Breast epithelium (tissue), 4 donors: Measurements from ENCODE around the gene SLC25A19. TPM values are rescaled to one million over a fixed set of nuclear protein-coding genes. Genes with fewer than 3 reads are reported as not detected.

Experiments used
- DNase-seq, 2 donors: peaks; one replicate each; pipeline ENCODE4 v3.0.0-alpha.2; 2019; ENCODE audit warnings: low spot score in 2 of 2
- H3K27ac ChIP-seq, 2 donors: fragments of 200-600 bp; sonication (generic) in 1 of 2; one replicate each; pipeline ENCODE4 v1.5.1; 2016 to 2019; ENCODE audit warnings: mild to moderate bottlenecking in 1 of 2
- H3K27me3 ChIP-seq, 2 donors: fragments of 200-600 bp; sonication (generic) in 1 of 2; one replicate each; pipeline versions ENCODE4 v1.5.1 to v1.6.0; 2017 to 2019; ENCODE audit warnings: control low read depth in 1 of 2, mild to moderate bottlenecking in 1 of 2
- H3K36me3 ChIP-seq: fragments of 200-600 bp; one replicate; pipeline ENCODE4 v1.5.1; 2019
- H3K4me1 ChIP-seq, 2 donors: fragments of 200-600 bp; sonication (generic); one replicate each; pipeline ENCODE4 v1.5.1; 2016 to 2019; ENCODE audit warnings: control low read depth in 1 of 2
- H3K4me3 ChIP-seq, 3 donors: fragments of 200-600 bp; sonication (generic); 1 replicate in 2 of 3; 2 replicates in 1 of 3; pipeline ENCODE4 v1.5.1; 2016 to 2019; ENCODE audit warnings: mild to moderate bottlenecking in 3 of 3, moderate library complexity in 2 of 3
- H3K9me3 ChIP-seq, 2 donors: fragments of 200-600 bp; sonication (generic) in 1 of 2; one replicate each; pipeline ENCODE4 v1.5.1; 2016 to 2019; ENCODE audit warnings: control low read depth in 1 of 2
- POLR2A ChIP-seq: fragments of 450-650 bp; IDR thresholded peaks from one replicate; pipeline ENCODE4 v1.6.1; 2016; ENCODE audit warnings: antibody characterized with exemption, mild to moderate bottlenecking, moderate library complexity
- POLR2AphosphoS5 ChIP-seq, 3 donors: sonication (generic); formaldehyde crosslinking; IDR thresholded peaks; one replicate each; pipeline ENCODE4 v1.6.1; 2017; ENCODE audit warnings: antibody characterized with exemption in 3 of 3
- intact Hi-C: fragments of 100-400 bp; cut with DNase I; formaldehyde crosslinking; loops from one replicate; pipeline ENCODE4 v1.15.1; 2023; ENCODE audit warnings: low total_unique reads
- total RNA-seq, 3 donors: library from RNA; depleted of rRNA; stranded (reverse); fragments of >200 nt; gene quantifications; one replicate each; pipeline ENCODE4 v1.1.0, GENCODE V29; 2016
- TF ChIP-seq, protein P1 (sequence below), 3 donors: fragments of 450-650 bp; IDR thresholded peaks; one replicate each; pipeline ENCODE4 v1.5.1; 2016 to 2017; ENCODE audit warnings: antibody characterized with exemption in 3 of 3, mild to moderate bottlenecking in 3 of 3, moderate library complexity in 3 of 3

Gene SLC25A19
- total RNA-seq, 3 donors from 2014 or later: 11.4 to 13.8 (median 12.3) TPM

DNA sequence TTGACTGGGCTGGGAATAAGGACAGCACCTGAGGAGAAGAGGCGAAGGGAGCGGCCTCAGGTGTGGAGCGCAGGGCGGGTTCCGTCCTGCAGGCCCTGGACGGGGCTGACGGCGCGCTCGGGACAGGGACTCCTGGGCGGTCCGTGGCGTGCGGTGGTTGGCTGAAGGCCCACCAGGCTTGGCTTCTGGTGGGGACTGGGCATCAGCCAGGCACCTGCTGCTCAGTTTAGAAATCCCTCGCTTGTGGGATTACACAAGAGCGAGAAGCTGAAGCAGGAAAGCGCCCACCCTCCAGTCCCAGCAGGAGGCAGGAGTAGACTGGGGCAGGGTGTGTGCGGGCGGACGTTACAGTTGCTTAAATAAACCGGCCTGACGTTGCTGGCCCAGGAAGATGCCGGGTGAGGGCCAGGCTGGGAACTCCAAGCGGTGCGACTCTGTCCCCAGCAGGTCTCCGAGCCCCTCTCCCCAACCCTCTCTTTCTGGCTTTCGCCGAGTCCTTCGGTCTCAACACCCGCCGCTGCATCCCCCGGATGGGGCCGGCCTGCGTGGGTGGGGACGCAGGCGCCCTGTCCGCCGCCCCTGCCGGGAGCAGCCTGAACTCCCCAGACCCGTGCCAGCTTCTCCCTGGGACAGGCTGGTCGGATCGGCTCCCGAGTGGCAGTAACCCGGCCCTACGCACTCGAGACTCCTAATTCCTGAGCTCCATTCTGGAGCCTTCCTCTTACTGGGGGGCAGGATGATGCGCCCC lies 18.8 kb downstream of the SLC25A19 start:
- Histone ChIP-seq H3K9me3 (no peaks in the 10 kb centered on the region), H3K4me1 (peaks cover 5 to 8% of the 10 kb centered on the region in 2 donors), H3K36me3 (no peaks in the 10 kb centered on the region), H3K27me3 (no peaks in the 10 kb centered on the region), H3K4me3 (peak overlapping the region; percentile 78 to 91 (median 88)), H3K27ac (peak overlapping the region; percentile 94 to 95)
- DNase-seq: peak; percentile 63 to 66
- intact Hi-C loops: no loop called here
- TF ChIP-seq POLR2A (no peak), POLR2AphosphoS5 (IDR thresholded peaks at IDR 0.05) (peak in 1 of 3 donors; percentile 11)
- TF ChIP-seq, protein P1, sequence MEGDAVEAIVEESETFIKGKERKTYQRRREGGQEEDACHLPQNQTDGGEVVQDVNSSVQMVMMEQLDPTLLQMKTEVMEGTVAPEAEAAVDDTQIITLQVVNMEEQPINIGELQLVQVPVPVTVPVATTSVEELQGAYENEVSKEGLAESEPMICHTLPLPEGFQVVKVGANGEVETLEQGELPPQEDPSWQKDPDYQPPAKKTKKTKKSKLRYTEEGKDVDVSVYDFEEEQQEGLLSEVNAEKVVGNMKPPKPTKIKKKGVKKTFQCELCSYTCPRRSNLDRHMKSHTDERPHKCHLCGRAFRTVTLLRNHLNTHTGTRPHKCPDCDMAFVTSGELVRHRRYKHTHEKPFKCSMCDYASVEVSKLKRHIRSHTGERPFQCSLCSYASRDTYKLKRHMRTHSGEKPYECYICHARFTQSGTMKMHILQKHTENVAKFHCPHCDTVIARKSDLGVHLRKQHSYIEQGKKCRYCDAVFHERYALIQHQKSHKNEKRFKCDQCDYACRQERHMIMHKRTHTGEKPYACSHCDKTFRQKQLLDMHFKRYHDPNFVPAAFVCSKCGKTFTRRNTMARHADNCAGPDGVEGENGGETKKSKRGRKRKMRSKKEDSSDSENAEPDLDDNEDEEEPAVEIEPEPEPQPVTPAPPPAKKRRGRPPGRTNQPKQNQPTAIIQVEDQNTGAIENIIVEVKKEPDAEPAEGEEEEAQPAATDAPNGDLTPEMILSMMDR (IDR thresholded peaks at IDR 0.05): peak in 2 of 3 donors; percentile 22 to 53

DNA sequence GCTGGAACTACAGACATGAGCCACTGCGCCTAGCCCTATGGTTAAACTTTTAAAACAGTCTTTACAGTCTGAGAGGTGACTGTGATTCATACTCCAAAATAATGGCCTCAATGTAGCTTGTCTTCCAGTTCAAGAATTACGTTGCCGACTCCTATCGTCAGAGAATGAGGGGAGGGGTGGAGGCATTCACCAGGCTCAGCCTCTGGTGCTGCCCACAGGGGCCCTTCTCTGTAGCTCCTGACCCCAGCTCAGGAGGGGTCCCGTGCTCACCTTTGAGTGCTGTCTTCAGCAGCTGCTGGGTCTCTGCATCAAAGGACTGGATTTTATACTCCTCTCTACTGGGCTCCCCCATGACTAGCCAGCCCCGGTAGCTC lies 19.4 kb downstream of the SLC25A19 start:
- intact Hi-C loops: no loop called here
- DNase-seq: no peak
- H3K9me3 ChIP-seq: no peaks in the 10 kb centered on the region

DNA sequence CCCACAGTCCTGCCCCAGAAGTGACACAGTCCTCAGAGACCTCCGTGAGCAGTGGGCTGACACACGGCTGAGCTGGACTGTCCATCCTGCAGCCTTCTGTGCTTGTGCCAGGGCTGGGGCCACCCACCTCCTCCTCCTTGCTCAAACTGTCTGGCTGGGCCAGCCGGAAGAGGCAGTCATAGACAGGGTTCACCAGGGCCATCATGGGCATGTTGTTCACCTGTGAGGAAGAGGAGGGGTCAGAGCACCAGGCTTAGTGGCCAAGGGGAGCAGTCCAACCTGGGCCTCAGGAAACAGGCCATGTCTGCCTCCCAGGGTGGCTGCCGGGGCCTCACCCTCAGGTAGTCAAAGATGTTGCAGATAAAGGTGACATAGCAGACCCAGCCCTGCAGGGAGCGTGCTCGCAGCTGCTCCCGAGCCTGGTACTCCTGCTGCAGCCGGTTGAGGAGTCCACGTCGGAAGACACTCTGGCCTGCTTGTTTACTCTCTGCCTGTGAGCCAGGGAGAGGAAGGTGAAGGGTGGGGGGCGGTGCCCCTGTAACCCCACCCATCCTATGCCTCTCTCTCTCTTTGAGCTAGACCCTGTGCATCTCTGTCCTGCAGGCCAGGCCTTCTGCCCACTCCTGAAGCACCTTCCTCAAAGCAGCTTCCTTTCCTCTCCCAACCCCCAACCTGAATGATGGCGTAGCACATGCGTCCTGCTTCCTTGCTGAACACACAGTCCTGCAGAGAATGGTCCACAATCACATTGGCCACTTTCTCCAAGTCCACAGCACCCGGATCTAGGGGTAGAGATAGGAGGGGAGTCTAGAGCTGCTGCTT lies 21.6 kb downstream of the SLC25A19 start:
- no peaks in the 10 kb centered on the region for H3K9me3 ChIP-seq
- TF ChIP-seq POLR2A: no peak
- TF ChIP-seq POLR2AphosphoS5 (IDR thresholded peaks at IDR 0.05): no peak
- TF ChIP-seq, protein P1 (IDR thresholded peaks at IDR 0.05): no peak
- peaks cover 5 to 8% of the 10 kb centered on the region in 2 donors for H3K4me1 ChIP-seq
- no peak for DNase-seq
- intact Hi-C loops: no loop called here
- peak overlapping the region in 1 of 2 donors; percentile 7 for H3K27ac ChIP-seq
- H3K4me3 ChIP-seq: no peak overlapping the region
- H3K27me3 ChIP-seq: no peaks in the 10 kb centered on the region
- H3K36me3 ChIP-seq: no peaks in the 10 kb centered on the region

More for the DNA sequence above, 19.4 kb downstream of the SLC25A19 start:
- Histone ChIP-seq H3K4me3 (peak overlapping the region; percentile 78 to 91 (median 88)), H3K27ac (peak overlapping the region; percentile 94 to 95), H3K4me1 (peaks cover 5 to 8% of the 10 kb centered on the region in 2 donors), H3K36me3 (no peaks in the 10 kb centered on the region), H3K27me3 (no peaks in the 10 kb centered on the region)
- TF ChIP-seq, protein P1 (IDR thresholded peaks at IDR 0.05): no peak
- TF ChIP-seq POLR2AphosphoS5 (IDR thresholded peaks at IDR 0.05): no peak
- TF ChIP-seq POLR2A: no peak

DNA sequence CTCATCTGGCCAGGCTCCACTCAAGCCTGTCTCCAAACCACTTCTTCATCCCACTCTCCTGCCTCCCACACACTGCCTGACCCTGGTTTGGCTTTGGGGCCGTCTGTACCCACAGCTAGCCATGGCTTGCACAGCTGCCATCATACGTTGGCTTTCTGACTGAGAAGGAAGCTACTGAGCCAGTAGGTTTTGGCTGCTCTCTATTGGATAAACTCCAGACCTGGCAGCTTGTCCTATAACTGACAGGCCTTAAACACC lies 22.2 kb downstream of the SLC25A19 start:
- TF ChIP-seq POLR2AphosphoS5 (IDR thresholded peaks at IDR 0.05) (no peak), POLR2A (no peak)
- TF ChIP-seq, protein P1 (IDR thresholded peaks at IDR 0.05): no peak
- no peak for DNase-seq
- Histone ChIP-seq H3K27ac (peak overlapping the region in 1 of 2 donors; percentile 7), H3K9me3 (no peaks in the 10 kb centered on the region), H3K4me1 (peaks cover 5 to 6% of the 10 kb centered on the region in 2 donors), H3K36me3 (no peaks in the 10 kb centered on the region), H3K4me3 (no peak overlapping the region), H3K27me3 (no peaks in the 10 kb centered on the region)
- intact Hi-C loops: no loop called here
